ENCODE measurements around the gene NEU4. TPM values are rescaled to one million over a fixed set of nuclear protein-coding genes. Genes with fewer than 3 reads are reported as not detected.

NEU4 gene
- polyA plus RNA-seq, 1 experiment = not detected

DNA sequence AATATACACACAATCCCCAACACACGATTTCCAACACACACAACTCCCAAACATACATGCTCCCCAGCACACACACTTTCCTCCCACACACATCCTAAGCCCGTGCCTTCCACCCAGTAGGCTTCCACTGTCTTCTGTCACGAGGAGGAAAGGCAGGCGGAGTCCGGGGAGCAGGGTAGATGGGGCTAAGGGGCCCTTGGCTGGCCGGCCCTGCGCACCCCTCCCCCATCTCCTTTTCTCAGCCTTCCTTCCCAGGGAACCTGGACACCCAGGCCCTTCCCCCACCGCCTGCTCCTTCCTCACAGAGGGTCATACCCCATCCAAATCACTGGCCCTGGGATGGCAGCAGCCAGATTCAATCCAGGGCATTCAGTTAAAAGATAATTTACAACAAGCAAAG, 53.1 kb downstream of the NEU4 start:
- H3K27ac ChIP-seq (ENCODE audit: low read depth, low read length) = no peak overlapping the region
- ChIA-PET POLR2A (no interaction called here), CTCF (no interaction called here)
- TF ChIP-seq, protein P1, sequence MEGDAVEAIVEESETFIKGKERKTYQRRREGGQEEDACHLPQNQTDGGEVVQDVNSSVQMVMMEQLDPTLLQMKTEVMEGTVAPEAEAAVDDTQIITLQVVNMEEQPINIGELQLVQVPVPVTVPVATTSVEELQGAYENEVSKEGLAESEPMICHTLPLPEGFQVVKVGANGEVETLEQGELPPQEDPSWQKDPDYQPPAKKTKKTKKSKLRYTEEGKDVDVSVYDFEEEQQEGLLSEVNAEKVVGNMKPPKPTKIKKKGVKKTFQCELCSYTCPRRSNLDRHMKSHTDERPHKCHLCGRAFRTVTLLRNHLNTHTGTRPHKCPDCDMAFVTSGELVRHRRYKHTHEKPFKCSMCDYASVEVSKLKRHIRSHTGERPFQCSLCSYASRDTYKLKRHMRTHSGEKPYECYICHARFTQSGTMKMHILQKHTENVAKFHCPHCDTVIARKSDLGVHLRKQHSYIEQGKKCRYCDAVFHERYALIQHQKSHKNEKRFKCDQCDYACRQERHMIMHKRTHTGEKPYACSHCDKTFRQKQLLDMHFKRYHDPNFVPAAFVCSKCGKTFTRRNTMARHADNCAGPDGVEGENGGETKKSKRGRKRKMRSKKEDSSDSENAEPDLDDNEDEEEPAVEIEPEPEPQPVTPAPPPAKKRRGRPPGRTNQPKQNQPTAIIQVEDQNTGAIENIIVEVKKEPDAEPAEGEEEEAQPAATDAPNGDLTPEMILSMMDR (IDR thresholded peaks at IDR 0.05; ENCODE audit: low read depth, low read length) = no peak
- H3K27me3 ChIP-seq (ENCODE audit: control insufficient read depth, insufficient read depth, low read length) = peaks cover 13% of the 10 kb centered on the region
- no peak for DNase-seq (ENCODE audit: low read depth, low spot score)
- no peak overlapping the region for H3K4me3 ChIP-seq (ENCODE audit: low read depth, low read length)
- peaks cover 14% of the 10 kb centered on the region; the same call in 1 of the 2 replicates for H3K9me3 ChIP-seq (ENCODE audit: control insufficient read depth, insufficient read depth, low read length)

DNA sequence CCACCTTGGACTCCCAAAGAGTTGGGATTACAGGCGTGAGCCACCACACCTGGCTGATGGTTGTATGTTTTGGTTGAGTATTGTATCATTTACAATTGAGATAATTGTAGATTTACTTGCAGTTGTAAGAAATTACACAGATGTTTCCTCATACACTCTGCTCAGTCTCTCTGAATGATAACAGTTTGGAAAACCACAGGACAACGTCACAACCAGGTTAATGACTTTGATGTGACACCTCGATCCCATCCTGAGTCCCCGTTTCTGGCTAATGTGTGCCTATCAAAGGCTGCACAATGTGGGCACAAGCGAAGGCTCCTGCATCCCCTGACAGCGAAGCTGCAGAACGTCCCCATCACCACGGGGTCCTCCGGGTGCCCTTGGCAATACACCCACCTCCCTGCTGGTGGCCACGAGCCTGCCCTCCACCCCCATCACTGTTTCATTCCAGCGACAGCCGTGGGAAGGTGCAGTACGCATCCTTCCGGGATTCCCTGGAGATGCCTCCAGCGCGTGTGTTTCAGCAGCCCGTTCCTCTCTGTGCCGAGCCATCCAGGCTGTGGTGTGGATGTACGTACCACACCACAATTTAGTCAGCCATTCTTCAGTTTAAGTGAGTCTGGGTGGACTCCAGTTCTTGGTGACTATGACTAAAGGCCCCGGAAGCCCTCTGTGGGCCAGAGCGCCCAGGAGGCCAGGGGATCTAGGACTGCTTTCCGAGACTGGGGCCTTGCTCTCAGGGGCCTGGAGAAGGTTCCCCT, 54.0 kb downstream of the NEU4 start:
- H3K9me3 ChIP-seq (ENCODE audit: control insufficient read depth, insufficient read depth, low read length) = peaks cover 11% of the 10 kb centered on the region; the same call in 1 of the 2 replicates
- H3K27ac ChIP-seq (ENCODE audit: low read depth, low read length) = peak overlapping the region; percentile 31
- TF ChIP-seq, protein P1 (IDR thresholded peaks at IDR 0.05; ENCODE audit: low read depth, low read length) = no peak
- CTCF ChIA-PET = no interaction called here
- POLR2A ChIA-PET = no interaction called here
- no peak for DNase-seq (ENCODE audit: low read depth, low spot score)
- no peak overlapping the region for H3K4me3 ChIP-seq (ENCODE audit: low read depth, low read length)
- H3K27me3 ChIP-seq (ENCODE audit: control insufficient read depth, insufficient read depth, low read length) = peaks cover 22% of the 10 kb centered on the region

DNA sequence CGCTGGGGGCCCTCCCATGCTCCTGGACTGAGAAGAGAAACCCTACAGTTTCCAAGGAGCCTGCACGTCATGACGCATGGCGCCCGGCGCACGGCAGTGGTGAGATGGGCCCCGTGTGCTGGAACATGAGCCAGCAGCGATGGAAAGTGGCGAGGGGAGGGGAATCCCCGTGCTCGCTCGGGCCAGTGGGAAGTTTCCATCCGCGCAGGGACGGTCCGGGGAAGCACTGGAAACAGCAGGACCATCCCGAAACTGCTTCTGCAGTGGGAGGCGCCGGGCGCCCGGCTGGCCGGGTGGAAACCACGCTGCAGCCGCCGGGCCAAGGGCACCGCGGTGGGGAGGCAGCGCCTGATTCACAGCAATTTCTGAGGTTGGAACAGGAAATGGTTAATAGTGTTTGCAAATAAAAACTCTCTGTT, 54.6 kb downstream of the NEU4 start:
- TF ChIP-seq, protein P1 (IDR thresholded peaks at IDR 0.05; ENCODE audit: low read depth, low read length) = no peak
- DNase-seq (ENCODE audit: low read depth, low spot score) = no peak
- Histone ChIP-seq H3K4me3 (ENCODE audit: low read depth, low read length) (no peak overlapping the region), H3K27me3 (ENCODE audit: control insufficient read depth, insufficient read depth, low read length) (peaks cover 28% of the 10 kb centered on the region), H3K27ac (ENCODE audit: low read depth, low read length) (peak overlapping the region; percentile 31), H3K9me3 (ENCODE audit: control insufficient read depth, insufficient read depth, low read length) (peaks cover 11% of the 10 kb centered on the region; the same call in 1 of the 2 replicates)
- ChIA-PET CTCF (no interaction called here), POLR2A (no interaction called here)

DNA sequence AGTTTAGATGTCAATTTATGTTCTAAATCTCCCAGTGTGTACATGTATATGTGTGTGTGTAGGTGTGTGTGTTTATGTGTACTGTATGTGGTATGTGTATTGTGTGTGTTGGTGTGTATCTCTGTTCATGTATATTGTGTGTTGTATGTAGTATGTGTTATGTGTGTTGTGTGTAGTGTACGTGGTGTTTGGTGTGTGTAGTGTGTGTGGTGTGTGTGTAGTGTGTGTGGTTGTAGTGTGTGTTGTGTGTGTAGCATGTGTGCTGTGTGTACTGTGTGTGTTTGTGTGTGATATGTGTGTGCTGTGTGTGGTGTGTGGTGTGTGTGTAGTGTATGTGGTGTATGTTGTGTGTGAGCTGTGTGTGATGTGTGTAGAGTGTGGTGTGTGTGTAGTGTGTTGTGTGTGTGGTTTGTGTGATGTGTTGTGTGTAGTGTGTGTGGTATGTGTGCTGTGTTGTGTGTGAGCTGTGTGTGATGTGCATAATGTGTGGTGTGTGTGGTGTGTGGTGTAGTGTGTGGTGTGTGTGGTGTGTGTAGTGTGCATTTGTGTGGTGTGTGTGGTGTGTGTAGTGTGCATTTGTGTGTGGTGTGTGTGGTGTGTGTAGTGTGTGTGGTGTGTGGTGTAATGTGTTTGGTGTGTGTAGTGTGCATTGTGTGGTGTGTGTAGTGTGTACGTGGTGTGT, 55.3 kb downstream of the NEU4 start:
- H3K4me3 ChIP-seq (ENCODE audit: low read depth, low read length) = no peak overlapping the region
- ChIA-PET POLR2A (no interaction called here), CTCF (no interaction called here)
- H3K9me3 ChIP-seq (ENCODE audit: control insufficient read depth, insufficient read depth, low read length) = peaks cover 11% of the 10 kb centered on the region; the same call in 1 of the 2 replicates
- peaks cover 32% of the 10 kb centered on the region for H3K27me3 ChIP-seq (ENCODE audit: control insufficient read depth, insufficient read depth, low read length)
- H3K27ac ChIP-seq (ENCODE audit: low read depth, low read length) = no peak overlapping the region
- no peak for DNase-seq (ENCODE audit: low read depth, low spot score)
- TF ChIP-seq, protein P1 (IDR thresholded peaks at IDR 0.05; ENCODE audit: low read depth, low read length) = no peak

DNA sequence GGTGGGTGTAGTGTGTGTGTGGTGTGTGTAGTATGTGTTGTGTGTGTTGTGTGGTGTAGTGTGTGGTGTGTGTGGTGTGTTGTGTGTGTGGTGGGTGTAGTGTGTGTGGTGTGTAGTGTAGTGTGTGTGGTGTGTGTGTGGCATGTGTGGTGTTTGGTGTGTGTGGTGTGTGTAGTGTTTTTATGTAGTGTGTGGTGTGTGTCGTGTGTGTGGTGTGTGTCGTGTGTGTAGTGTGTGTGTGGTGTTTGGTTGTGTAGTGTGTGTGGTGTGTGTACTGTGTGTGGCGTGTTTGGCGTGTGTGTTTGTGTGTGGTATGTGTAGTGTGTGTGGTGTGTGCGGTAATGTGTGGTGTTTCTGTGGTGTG, 55.8 kb downstream of the NEU4 start:
- Histone ChIP-seq H3K4me3 (ENCODE audit: low read depth, low read length) (no peak overlapping the region), H3K27me3 (ENCODE audit: control insufficient read depth, insufficient read depth, low read length) (peaks cover 32% of the 10 kb centered on the region), H3K9me3 (ENCODE audit: control insufficient read depth, insufficient read depth, low read length) (peaks cover 11% of the 10 kb centered on the region; the same call in 1 of the 2 replicates), H3K27ac (ENCODE audit: low read depth, low read length) (no peak overlapping the region)
- ChIA-PET CTCF (no interaction called here), POLR2A (no interaction called here)
- DNase-seq (ENCODE audit: low read depth, low spot score) = no peak
- TF ChIP-seq, protein P1 (IDR thresholded peaks at IDR 0.05; ENCODE audit: low read depth, low read length) = no peak

All from AG04450 (cell line).